IMR-90 (cell line): ENCODE measurements around the gene PSMB11. TPM values are rescaled to one million over a fixed set of nuclear protein-coding genes. Genes with fewer than 3 reads are reported as not detected.

ENCODE experiments used
- ATAC-seq: fragments of 200-7000 bp; cut with Tn5 transposase; 2 replicates; pipeline ENCODE4 v1.9.1; 2020; ENCODE audit warnings: low read depth, mild to moderate bottlenecking, moderate library complexity
- BruUV-seq: library from RNA; stranded (reverse); fragments of 400-500 nt; replicated peaks from 2 replicates; lab custom pipeline; 2021; lab: Mats Ljungman, UMichigan
- CTCF ChIA-PET: fragments of 300-600 bp; formaldehyde crosslinking; extraction: SDS; loops from one replicate; lab custom pipeline; 2021; ENCODE audit warnings: antibody characterized with exemption; lab: Yijun Ruan, JAX
- POLR2A ChIA-PET: fragments of 300-600 bp; sonication (Branson Sonifier 250); formaldehyde crosslinking; loops from one replicate; lab custom pipeline; 2022; ENCODE audit warnings: antibody characterized with exemption; ENCODE audit not compliant: unreplicated experiment; lab: Charles Lee
- DNase-seq: peaks from one replicate; pipeline ENCODE4 v3.0.0; 2013
- H2AFZ ChIP-seq: replicated peaks from 2 replicates; pipeline ENCODE3; 2013; ENCODE audit warnings: low read length, mild to moderate bottlenecking; ENCODE audit not compliant: poor library complexity
- H2AK5ac ChIP-seq: 2 replicates; pipeline ENCODE4 v1.6.1; 2013; ENCODE audit warnings: low read depth, low read length, inconsistent platforms
- H2AK9ac ChIP-seq: replicated peaks from 2 replicates; pipeline ENCODE3; 2013; ENCODE audit warnings: mild to moderate bottlenecking, low read depth, low read length, moderate library complexity; ENCODE audit not compliant: poor library complexity
- H2BK120ac ChIP-seq: 2 replicates; pipeline ENCODE4 v1.6.1; 2013; ENCODE audit warnings: low read depth, low read length, inconsistent platforms
- H2BK15ac ChIP-seq: 3 replicates; pipeline ENCODE4 v1.6.1; 2013; ENCODE audit warnings: low read depth, low read length, inconsistent platforms
- H2BK20ac ChIP-seq: 2 replicates; pipeline ENCODE4 v1.6.1; 2013; ENCODE audit warnings: low read depth, mild to moderate bottlenecking, inconsistent platforms, low read length, moderate library complexity
- H2BK5ac ChIP-seq: 2 replicates; pipeline ENCODE4 v1.6.1; 2013; ENCODE audit warnings: mild to moderate bottlenecking, low read depth, low read length, inconsistent platforms; ENCODE audit not compliant: poor library complexity, severe bottlenecking
- H3K14ac ChIP-seq: replicated peaks from 2 replicates; pipeline ENCODE4 v1.6.1; 2013; ENCODE audit warnings: low read depth, low read length, inconsistent platforms
- H3K18ac ChIP-seq: 2 replicates; pipeline ENCODE4 v1.6.1; 2013; ENCODE audit warnings: low read depth, low read length, control low read depth
- H3K23ac ChIP-seq: 2 replicates; pipeline ENCODE4 v1.6.1; 2013; ENCODE audit warnings: low read depth, low read length, inconsistent platforms
- H3K27ac ChIP-seq: 2 replicates; pipeline ENCODE4 v1.5.1; 2013; ENCODE audit warnings: mild to moderate bottlenecking, control low read depth, low read length; ENCODE audit not compliant: insufficient read depth
- H3K27me3 ChIP-seq: 2 replicates; pipeline ENCODE4 v1.6.1; 2013; ENCODE audit warnings: low read length; ENCODE audit not compliant: control insufficient read depth, insufficient read depth
- H3K36me3 ChIP-seq: 2 replicates; pipeline ENCODE4 v1.6.1; 2013; ENCODE audit warnings: low read length, mixed read lengths; ENCODE audit not compliant: control insufficient read depth, insufficient read depth
- H3K4ac ChIP-seq: 2 replicates; pipeline ENCODE4 v1.6.1; 2013; ENCODE audit warnings: low read depth, low read length, inconsistent platforms
- H3K4me1 ChIP-seq: 2 replicates; pipeline ENCODE4 v1.6.1; 2013; ENCODE audit warnings: low read length, mixed read lengths; ENCODE audit not compliant: control insufficient read depth, insufficient read depth
- H3K4me2 ChIP-seq: 2 replicates; pipeline ENCODE4 v1.6.1; 2013; ENCODE audit warnings: low read depth, mild to moderate bottlenecking, control low read depth, low read length, moderate library complexity
- H3K4me3 ChIP-seq: 2 replicates; pipeline ENCODE4 v1.5.1; 2013; ENCODE audit warnings: low read depth, mild to moderate bottlenecking, control low read depth, low read length, moderate library complexity; ENCODE audit not compliant: insufficient read depth
- H3K56ac ChIP-seq: 2 replicates; pipeline ENCODE4 v1.6.1; 2013; ENCODE audit warnings: low read length, inconsistent platforms; ENCODE audit not compliant: insufficient read depth; ENCODE audit errors: extremely low read depth
- H3K79me1 ChIP-seq, 2 experiments: 2 replicates each; pipeline ENCODE4 v1.6.1; 2013; ENCODE audit warnings: low read length in 2 of 2, inconsistent platforms in 1 of 2, low read depth in 1 of 2
- H3K9ac ChIP-seq: 2 replicates; pipeline ENCODE4 v1.6.1; 2013; ENCODE audit warnings: low read depth, low read length, control low read depth
- H3K9me1 ChIP-seq: 2 replicates; pipeline ENCODE4 v1.6.1; 2013; ENCODE audit warnings: low read length, inconsistent platforms; ENCODE audit not compliant: insufficient read depth
- H3K9me3 ChIP-seq: 2 replicates; pipeline ENCODE4 v1.6.1; 2013; ENCODE audit warnings: low read length; ENCODE audit not compliant: control insufficient read depth, insufficient read depth
- H4K20me1 ChIP-seq: 2 replicates; pipeline ENCODE4 v1.6.1; 2013; ENCODE audit warnings: low read length, inconsistent platforms; ENCODE audit not compliant: insufficient read depth
- H4K5ac ChIP-seq: 2 replicates; pipeline ENCODE4 v1.6.1; 2013; ENCODE audit warnings: mild to moderate bottlenecking, low read depth, low read length, control low read depth
- H4K8ac ChIP-seq, 2 experiments: 2 replicates each; pipeline ENCODE4 v1.6.1; 2013; ENCODE audit warnings: low read depth in 2 of 2, low read length in 2 of 2, control low read depth in 1 of 2, inconsistent platforms in 1 of 2
- H4K91ac ChIP-seq: 2 replicates; pipeline ENCODE4 v1.6.1; 2013; ENCODE audit warnings: low read depth, low read length, inconsistent platforms; ENCODE audit not compliant: insufficient read depth
- CEBPB ChIP-seq: IDR thresholded peaks from 2 replicates; pipeline ENCODE4 v1.6.1; 2012; ENCODE audit warnings: low read depth, low read length, improper control_type of control experiment
- CHD1 ChIP-seq: IDR thresholded peaks from 2 replicates; pipeline ENCODE4 v1.6.1; 2012; ENCODE audit warnings: low read depth, low read length, improper control_type of control experiment
- CTCF ChIP-seq: conservative IDR thresholded peaks from 2 replicates; pipeline ENCODE4 v1.5.1; 2012; ENCODE audit warnings: mild to moderate bottlenecking, low read depth, low read length, improper control_type of control experiment
- FOS ChIP-seq: fragments of 150-350 bp; IDR thresholded peaks from 2 replicates; pipeline ENCODE4 v1.6.1; 2016; ENCODE audit warnings: low read depth, low read length
- MAFK ChIP-seq: IDR thresholded peaks from 2 replicates; pipeline ENCODE4 v1.6.1; 2012; ENCODE audit warnings: low read depth, low read length, improper control_type of control experiment
- MAZ ChIP-seq: IDR thresholded peaks from 2 replicates; pipeline ENCODE4 v1.6.1; 2012; ENCODE audit warnings: low read depth, mild to moderate bottlenecking, low read length, improper control_type of control experiment, moderate library complexity, borderline replicate concordance
- MXI1 ChIP-seq: IDR thresholded peaks from 2 replicates; pipeline ENCODE4 v1.6.1; 2012; ENCODE audit warnings: low read depth, mild to moderate bottlenecking, low read length, moderate library complexity, borderline replicate concordance
- NFE2L2 ChIP-seq: fragments of 150-350 bp; IDR thresholded peaks from 2 replicates; pipeline ENCODE4 v1.6.1; 2016; ENCODE audit warnings: low read depth, mild to moderate bottlenecking, low read length
- POLR2A ChIP-seq: IDR thresholded peaks from 2 replicates; pipeline ENCODE4 v1.6.1; 2012; ENCODE audit warnings: mild to moderate bottlenecking, low read depth, low read length
- RAD21 ChIP-seq: IDR thresholded peaks from 2 replicates; pipeline ENCODE4 v1.6.1; 2012; ENCODE audit warnings: low read length, improper control_type of control experiment
- RCOR1 ChIP-seq: IDR thresholded peaks from 2 replicates; pipeline ENCODE4 v1.6.1; 2012; ENCODE audit warnings: mild to moderate bottlenecking, low read length, improper control_type of control experiment; ENCODE audit not compliant: insufficient replicate concordance
- RFX5 ChIP-seq: IDR thresholded peaks from 2 replicates; pipeline ENCODE4 v1.8.0; 2012; ENCODE audit warnings: low read depth, mild to moderate bottlenecking, low read length, moderate library complexity
- SMC3 ChIP-seq: fragments of 150-350 bp; IDR thresholded peaks from 2 replicates; pipeline ENCODE4 v1.6.1; 2016; ENCODE audit warnings: low read depth, mild to moderate bottlenecking, antibody characterized with exemption, low read length, moderate library complexity
- WGBS, 2 experiments: methylation state at CpG; one replicate each; pipeline versions ENCODE4 v1.1.5 to v1.1.7; 2013; ENCODE audit warnings: missing lambda C conversion rate in 2 of 2; ENCODE audit not compliant: insufficient read length in 1 of 2; ENCODE audit errors: extremely low coverage in 2 of 2; 5-methylcytosine and 5-hydroxymethylcytosine counted together
- dilution Hi-C: fragments of 300-500 bp; cut with HindIII; formaldehyde crosslinking; loops from one replicate; pipeline ENCODE4 v1.14.3; 2018; ENCODE audit warnings: low sequenced_read_pairs; ENCODE audit not compliant: unreplicated experiment
- in situ Hi-C: fragments of 300-500 bp; cut with MboI; formaldehyde crosslinking; loops from 3 replicates; pipeline ENCODE4 v1.14.3; 2019; ENCODE audit warnings: low sequenced_read_pairs, inconsistent platforms, mixed read lengths
- intact Hi-C: fragments of 100-400 bp; cut with micrococcal nuclease; formaldehyde crosslinking; loops from 2 replicates; pipeline ENCODE4 v1.10.0; 2022
- polyA plus RNA-seq, 3 experiments: library from polyadenylated mRNA; depleted of rRNA; stranded (reverse); fragments of >200 nt; gene quantifications; 2 replicates each; pipeline ENCODE4 v1.2.3, GENCODE V29; 2012; ENCODE audit warnings: low replicate concordance in 1 of 3
- total RNA-seq: library from RNA; depleted of rRNA; stranded (reverse); fragments of >200 nt; gene quantifications from 2 replicates; pipeline ENCODE4 v1.2.3, GENCODE V29; 2012

The PSMB11 gene
- total and polyA plus RNA-seq, 2 of the 4 experiments (the other 2 are of a cell fraction) = not detected

- TF ChIP-seq RAD21 (no peak), MXI1 (no peak)
These were observed 16.9 kb downstream of the PSMB11 start (continued) for GRCh38 chr14:23058654-23059504.

GRCh38 chr14:23060536-23061260 lies 18.7 kb downstream of the PSMB11 start:
- Histone ChIP-seq H3K79me1 (peaks cover 11 to 61% of the 10 kb centered on the region in 2 experiments), H3K18ac (no peak overlapping the region), H4K91ac (peak overlapping the region; percentile 32; the same call in 1 of the 2 replicates), H3K27me3 (no peaks in the 10 kb centered on the region), H3K36me3 (peaks cover 54% of the 10 kb centered on the region), H3K27ac (peak overlapping the region; percentile 76), H4K8ac (peak overlapping the region in 1 of 2 experiments; percentile 8; a peak in 1 of 4 replicates), H2BK5ac (peak overlapping the region; percentile 69), H2BK20ac (no peak overlapping the region), H3K9me1 (peaks cover 5% of the 10 kb centered on the region; the same call in 1 of the 2 replicates), H3K56ac (no peak overlapping the region), H2AK9ac (no peak overlapping the region), H3K23ac (peak overlapping the region; percentile 38; the same call in 1 of the 2 replicates), H4K20me1 (peaks cover 21% of the 10 kb centered on the region), H2BK120ac (peak overlapping the region; percentile 27; the same call in 1 of the 2 replicates), H3K4me3 (no peak overlapping the region), H3K4me2 (no peak overlapping the region), H4K5ac (0 out of 2 replicates have a peak overlapping the region, but pooled peaks have one; percentile 5), H2BK15ac (no peak overlapping the region), H3K9me3 (no peaks in the 10 kb centered on the region), H2AFZ (peak overlapping the region; percentile 25), H3K4ac (peak overlapping the region; percentile 40; the same call in 1 of the 2 replicates), H2AK5ac (peak overlapping the region; percentile 87; the same call in 1 of the 2 replicates), H3K14ac (0 out of 2 replicates have a peak overlapping the region, but pooled peaks have one; percentile 39), H3K9ac (no peak overlapping the region; the same call in 1 of the 2 replicates), H3K4me1 (peaks cover 17% of the 10 kb centered on the region)
- intact Hi-C loops = no loop called here
- ChIA-PET POLR2A (no interaction called here), CTCF (interaction anchor here (0.7 to 2.2 kb wide), 4 partner anchors 8 to 75 kb away, joined by 3 to 10 read pairs (median 8); no protein-coding TSS in a partner anchor)
- no peak for DNase-seq
- no peak for ATAC-seq
- BruUV-seq = no TSS peak
- in situ Hi-C loops = loop anchor here (10.0 kb wide), 1 partner anchor 506 kb away; no protein-coding TSS in a partner anchor
- WGBS, 2 experiments = 92% methylated on average over 7 of the region's 17 CpGs; no CpG with 5 or more reads in 1 of the 2 experiments
- dilution Hi-C loops = no loop called here
- TF ChIP-seq NFE2L2 (no peak), RCOR1 (no peak), CTCF (no peak), RFX5 (no peak), RAD21 (no peak), CEBPB (no peak), FOS (no peak), MAFK (no peak), MXI1 (no peak), CHD1 (no peak), SMC3 (no peak), POLR2A (no peak), MAZ (no peak)
